Natural killer cell (primary cell): ENCODE data around the gene ETV4. TPM values are rescaled to one million over a fixed set of nuclear protein-coding genes. Genes with fewer than 3 reads are reported as not detected.
A peak's percentile ranks its signal among the peaks of the same experiment; 100 is the strongest.

Experiments used
- ATAC-seq, 3 donors: fragments of 150-1000 bp in 2 of 3; fragments of 200-7000 bp in 1 of 3; cut with Tn5 transposase; 1 replicate in 1 of 3; 2 replicates in 2 of 3; pipeline ENCODE4 v1.10.0; 2021; ENCODE audit warnings: mild to moderate bottlenecking in 2 of 3, moderate library complexity in 2 of 3
- DNase-seq, 2 donors: peaks; one replicate each; pipeline versions ENCODE4 v3.0.0 to v3.0.0-alpha.2; 2013 to 2021; ENCODE audit warnings: mixed read lengths in 1 of 2
- H3K27ac ChIP-seq: one replicate; pipeline ENCODE4 v1.5.1; 2013; ENCODE audit warnings: mild to moderate bottlenecking, low read length
- H3K27me3 ChIP-seq: one replicate; pipeline ENCODE4 v1.6.1; 2013; ENCODE audit warnings: low read length; ENCODE audit not compliant: control insufficient read depth, insufficient read depth
- H3K36me3 ChIP-seq: one replicate; pipeline ENCODE4 v1.6.1; 2013; ENCODE audit warnings: low read length; ENCODE audit not compliant: control insufficient read depth, insufficient read depth
- H3K4me1 ChIP-seq: one replicate; pipeline ENCODE4 v1.6.1; 2013; ENCODE audit warnings: low read length; ENCODE audit not compliant: control insufficient read depth, insufficient read depth
- H3K4me3 ChIP-seq: one replicate; pipeline ENCODE4 v1.5.1; 2013; ENCODE audit warnings: low read length
- H3K9me3 ChIP-seq: one replicate; pipeline ENCODE4 v1.6.1; 2013; ENCODE audit warnings: low read length; ENCODE audit not compliant: control insufficient read depth, insufficient read depth
- H3K27ac Mint-ChIP-seq, 2 donors: one replicate each; pipeline ENCODE4 v1.8.0; 2022; ENCODE audit warnings: mild to moderate bottlenecking in 2 of 2, mixed read lengths in 2 of 2, moderate library complexity in 1 of 2
- H3K27me3 Mint-ChIP-seq, 2 donors: one replicate each; pipeline ENCODE4 v1.8.0; 2022; ENCODE audit warnings: low read depth in 2 of 2, mixed read lengths in 2 of 2
- H3K36me3 Mint-ChIP-seq: one replicate; pipeline ENCODE4 v1.8.0; 2022; ENCODE audit warnings: mixed read lengths
- H3K4me1 Mint-ChIP-seq, 2 donors: one replicate each; pipeline ENCODE4 v1.8.0; 2022; ENCODE audit warnings: mixed read lengths in 2 of 2
- H3K4me3 Mint-ChIP-seq: one replicate; pipeline ENCODE4 v1.8.0; 2022; ENCODE audit warnings: mild to moderate bottlenecking, moderate library complexity, mixed read lengths
- H3K9me3 Mint-ChIP-seq, 2 donors: one replicate each; pipeline ENCODE4 v1.8.0; 2022; ENCODE audit warnings: mixed read lengths in 2 of 2
- WGBS: methylation state at CpG from one replicate; pipeline ENCODE4 v1.1.7; 2013; ENCODE audit warnings: missing lambda C conversion rate; ENCODE audit not compliant: insufficient coverage; 5-methylcytosine and 5-hydroxymethylcytosine counted together
- intact Hi-C: fragments of 100-400 bp; cut with micrococcal nuclease; formaldehyde crosslinking; loops from one replicate; pipeline ENCODE4 v1.14.2; 2022
- total RNA-seq, 4 donors: library from RNA; stranded (reverse); fragments of 120-200 nt in 1 of 4; gene quantifications; one replicate each; pipeline versions ENCODE4 v1.2.3 to v1.2.4, GENCODE V29; 2013 to 2022
- TF ChIP-seq, protein P1 (sequence below): fragments of 200-600 bp; IDR thresholded peaks from one replicate; pipeline ENCODE4 v1.8.0; 2022; ENCODE audit warnings: antibody characterized with exemption

ETV4 gene
- total RNA-seq, 3 donors from 2014 or later (not counting 1 experiment from before 2014, with no cell fraction given) = not detected

DNA sequence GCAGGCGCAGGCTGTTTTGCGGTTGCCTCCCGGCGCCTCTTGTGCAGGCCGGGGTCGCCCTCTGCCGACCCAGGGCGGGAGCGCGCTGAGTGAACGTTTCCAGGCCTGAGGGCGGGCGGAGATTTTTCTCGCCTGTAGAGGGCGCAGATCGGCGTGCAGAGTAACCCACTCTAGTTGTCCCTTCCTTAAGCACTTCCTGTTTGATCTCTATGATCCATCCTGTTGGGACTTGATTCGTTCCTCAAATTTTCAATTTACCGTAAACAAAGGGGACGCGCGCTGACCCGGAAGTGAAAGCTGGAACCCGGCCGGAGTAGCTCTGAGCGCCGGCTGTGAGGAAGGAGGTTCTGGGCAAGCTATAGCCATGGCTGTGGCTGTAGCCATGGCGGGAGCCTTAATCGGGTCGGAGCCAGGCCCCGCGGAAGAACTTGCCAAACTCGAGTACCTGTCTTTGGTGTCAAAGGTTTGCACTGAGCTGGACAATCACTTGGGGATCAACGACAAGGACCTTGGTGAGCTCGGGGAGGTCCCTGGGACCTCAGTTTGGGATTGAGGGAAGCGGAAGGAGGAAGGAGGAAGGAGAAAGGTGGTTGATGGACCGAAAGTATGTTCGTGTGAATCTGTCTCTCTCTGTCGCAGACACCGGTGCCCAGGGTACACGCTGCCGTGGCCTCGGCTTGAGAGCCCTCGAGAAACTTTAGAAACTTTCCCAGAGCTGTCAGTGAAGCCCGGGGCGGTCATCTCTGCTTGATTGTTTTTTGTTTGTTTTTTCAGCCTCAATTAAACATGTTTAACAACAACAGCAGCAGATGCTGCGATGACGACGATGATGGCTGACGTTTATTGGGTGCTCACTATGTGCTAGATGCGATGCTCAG, 62.2 kb downstream of the ETV4 start, which contains the start of gene DHX8:
DHX8 (plus strand) TSS at position 302 of the 878 bp plus-strand sequence; CDS start at position 365, 63 bp downstream.
- H3K9me3 Mint-ChIP-seq = no peaks in the 10 kb centered on the region
- H3K4me1 Mint-ChIP-seq = peaks cover 21 to 25% of the 10 kb centered on the region in 2 donors
- TF ChIP-seq, protein P1, sequence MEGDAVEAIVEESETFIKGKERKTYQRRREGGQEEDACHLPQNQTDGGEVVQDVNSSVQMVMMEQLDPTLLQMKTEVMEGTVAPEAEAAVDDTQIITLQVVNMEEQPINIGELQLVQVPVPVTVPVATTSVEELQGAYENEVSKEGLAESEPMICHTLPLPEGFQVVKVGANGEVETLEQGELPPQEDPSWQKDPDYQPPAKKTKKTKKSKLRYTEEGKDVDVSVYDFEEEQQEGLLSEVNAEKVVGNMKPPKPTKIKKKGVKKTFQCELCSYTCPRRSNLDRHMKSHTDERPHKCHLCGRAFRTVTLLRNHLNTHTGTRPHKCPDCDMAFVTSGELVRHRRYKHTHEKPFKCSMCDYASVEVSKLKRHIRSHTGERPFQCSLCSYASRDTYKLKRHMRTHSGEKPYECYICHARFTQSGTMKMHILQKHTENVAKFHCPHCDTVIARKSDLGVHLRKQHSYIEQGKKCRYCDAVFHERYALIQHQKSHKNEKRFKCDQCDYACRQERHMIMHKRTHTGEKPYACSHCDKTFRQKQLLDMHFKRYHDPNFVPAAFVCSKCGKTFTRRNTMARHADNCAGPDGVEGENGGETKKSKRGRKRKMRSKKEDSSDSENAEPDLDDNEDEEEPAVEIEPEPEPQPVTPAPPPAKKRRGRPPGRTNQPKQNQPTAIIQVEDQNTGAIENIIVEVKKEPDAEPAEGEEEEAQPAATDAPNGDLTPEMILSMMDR = peak; percentile 100
- intact Hi-C loops = loop anchor here (1.0 to 10.0 kb wide), 8 partner anchors 86 to 649 kb away; partner anchors contain the start of genes ARL4D, NBR1, PSME3 and RND2
- Histone ChIP-seq H3K9me3 (no peaks in the 10 kb centered on the region), H3K4me1 (peaks cover 22% of the 10 kb centered on the region), H3K36me3 (no peaks in the 10 kb centered on the region), H3K4me3 (peak within 1 kb of the TSS; percentile 86), H3K27me3 (no peaks in the 10 kb centered on the region), H3K27ac (peak within 1 kb of the TSS; percentile 78)
- H3K27ac Mint-ChIP-seq = peak within 1 kb of the TSS; percentile 97 to 100
- H3K4me3 Mint-ChIP-seq = peak within 1 kb of the TSS; percentile 100
- H3K27me3 Mint-ChIP-seq = no peaks in the 10 kb centered on the region
- WGBS = under 1% methylated on average over 51 of the region's 51 CpGs
- DNase-seq (peak; percentile 99), ATAC-seq (peak; percentile 94 to 99 (median 96))
- no peaks in the 10 kb centered on the region for H3K36me3 Mint-ChIP-seq

DNA sequence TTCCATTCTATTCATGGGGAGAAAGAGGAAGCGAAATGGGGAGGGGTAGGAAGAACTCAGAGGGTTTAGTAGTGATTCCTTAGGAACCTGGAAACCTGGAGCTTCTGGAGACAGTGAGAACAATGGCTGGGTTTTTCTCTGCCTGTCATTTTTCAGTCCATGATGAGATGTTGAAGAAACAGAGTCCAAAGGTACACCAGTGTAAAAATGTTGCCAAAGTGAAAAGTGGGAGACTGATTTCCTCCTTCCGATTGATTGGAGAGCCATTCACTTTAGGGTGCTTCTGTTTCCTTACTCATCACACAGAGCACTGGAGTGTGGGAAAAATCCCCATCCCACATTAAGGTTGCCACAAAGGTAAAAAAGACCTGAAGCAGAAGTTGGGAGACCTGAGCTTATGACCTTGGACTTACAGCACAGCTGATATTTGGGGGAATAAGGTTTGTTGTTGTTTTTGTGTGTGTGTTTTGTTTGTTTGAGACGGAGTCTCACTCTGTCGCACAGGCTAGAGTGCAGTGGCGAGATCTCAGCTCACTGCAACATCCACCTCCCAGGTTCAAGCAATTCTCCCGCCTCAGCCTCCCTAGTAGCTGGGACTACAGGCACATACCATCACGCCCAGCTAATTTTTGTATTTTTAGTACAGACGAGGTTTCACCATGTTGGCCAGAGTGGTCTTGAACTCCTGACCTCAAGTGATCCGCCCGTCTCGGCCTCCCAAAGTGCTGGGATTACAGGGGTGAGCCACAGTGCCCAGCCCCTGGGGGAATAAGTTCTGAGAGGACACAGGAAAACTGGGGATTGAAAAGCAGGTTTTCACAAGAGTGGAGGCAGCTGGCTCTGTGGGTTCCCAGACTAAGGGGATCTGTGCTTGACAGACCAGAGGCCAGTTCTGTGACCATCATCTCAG, 63.8 kb downstream of the ETV4 start:
- Mint-ChIP-seq H3K36me3 (no peaks in the 10 kb centered on the region), H3K4me3 (no peak overlapping the region), H3K4me1 (peaks cover 19 to 20% of the 10 kb centered on the region in 2 donors), H3K9me3 (no peaks in the 10 kb centered on the region), H3K27me3 (no peaks in the 10 kb centered on the region), H3K27ac (no peak overlapping the region)
- 96% methylated on average over 10 of the region's 11 CpGs for WGBS
- intact Hi-C loops = loop anchor here (1.0 to 10.0 kb wide), 8 partner anchors 84 to 648 kb away; partner anchors contain the start of genes ARL4D, NBR1, PSME3 and RND2
- no peaks in the 10 kb centered on the region for H3K36me3 ChIP-seq
- H3K4me3 ChIP-seq = no peak overlapping the region
- ATAC-seq = no peak
- no peaks in the 10 kb centered on the region for H3K27me3 ChIP-seq
- H3K27ac ChIP-seq = no peak overlapping the region
- no peaks in the 10 kb centered on the region for H3K9me3 ChIP-seq
- TF ChIP-seq, protein P1 = no peak
- peaks cover 19% of the 10 kb centered on the region for H3K4me1 ChIP-seq
- no peak for DNase-seq

DNA sequence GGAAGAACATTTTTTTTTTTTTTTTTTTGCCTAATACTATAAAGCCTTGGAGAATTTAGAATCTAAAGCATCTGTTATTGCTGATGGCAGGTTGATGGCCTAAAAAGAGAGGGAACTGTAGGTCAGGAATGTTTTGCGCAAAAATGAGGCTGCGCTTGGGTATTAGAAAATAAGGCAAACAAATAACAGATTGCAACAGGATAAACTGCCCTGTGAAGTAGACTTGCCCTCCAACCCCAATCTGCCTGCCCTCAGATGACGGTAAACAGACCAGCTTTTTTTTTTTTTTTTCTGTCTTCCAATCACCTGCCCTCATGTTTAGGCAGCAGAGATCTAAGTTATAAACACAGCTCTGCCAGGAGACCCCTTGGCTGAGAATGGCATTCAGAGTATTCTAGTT, 66.2 kb downstream of the ETV4 start:
- no peaks in the 10 kb centered on the region for H3K27me3 ChIP-seq
- peaks cover 13% of the 10 kb centered on the region for H3K4me1 ChIP-seq
- ATAC-seq = no peak
- no peaks in the 10 kb centered on the region for H3K36me3 Mint-ChIP-seq
- no peak overlapping the region for H3K4me3 Mint-ChIP-seq
- no peak overlapping the region for H3K27ac ChIP-seq
- no peaks in the 10 kb centered on the region for H3K27me3 Mint-ChIP-seq
- intact Hi-C loops = loop anchor here (5.0 to 10.0 kb wide), 4 partner anchors 308 to 645 kb away; partner anchors contain the start of genes NBR1, PSME3, RPL27 and TMEM101
- H3K36me3 ChIP-seq = no peaks in the 10 kb centered on the region
- WGBS = 95% methylated on average over 3 of the region's 3 CpGs
- no peak for DNase-seq
- TF ChIP-seq, protein P1 = no peak
- H3K27ac Mint-ChIP-seq = no peak overlapping the region
- no peaks in the 10 kb centered on the region for H3K9me3 Mint-ChIP-seq
- no peaks in the 10 kb centered on the region for H3K9me3 ChIP-seq
- H3K4me1 Mint-ChIP-seq = peaks cover 13% of the 10 kb centered on the region in 2 donors
- H3K4me3 ChIP-seq = no peak overlapping the region

Other genes starting within 250 kb of the ETV4 start
- gene ARL4D, start 147.3 kb downstream of the ETV4 start, total RNA-seq = 1 to 10 TPM; 4.1 to 6.9 (median 5.3) TPM
- gene DHX8, start 62.4 kb downstream of the ETV4 start, total RNA-seq = 100 to 1,000 TPM in 2 of 3 donors, 10 to 100 TPM in 1; 88.3 to 106 (median 105) TPM
- gene MEOX1, start 115.6 kb upstream of the ETV4 start, total RNA-seq = under 1 TPM in 1 of 3 donors, not detected in 2; 0.18 TPM
- not detected for gene SOST, start 212.5 kb upstream of the ETV4 start, total RNA-seq
- gene DUSP3, start 232.6 kb upstream of the ETV4 start, total RNA-seq = 10 to 100 TPM in 2 of 3 donors, 1 to 10 TPM in 1; 6.3 to 15.9 (median 12.9) TPM
- not detected for gene CFAP97D1, start 234.1 kb upstream of the ETV4 start, total RNA-seq